HG03342 (cell line): ENCODE results near the gene MAPK13.
"Not testable (repeated sequence)": the region's sequence is repeated elsewhere in the genome, so short reads cannot be mapped to it uniquely, and the experiment has no call there.

ENCODE experiments used
- ATAC-seq: cut with Tn5 transposase; IDR thresholded peaks from one replicate; pipeline ENCODE4 v1.9.1; 2021; ENCODE audit warnings: mild to moderate bottlenecking, moderate library complexity; ENCODE audit not compliant: unreplicated experiment

MAPK13 gene

DNA sequence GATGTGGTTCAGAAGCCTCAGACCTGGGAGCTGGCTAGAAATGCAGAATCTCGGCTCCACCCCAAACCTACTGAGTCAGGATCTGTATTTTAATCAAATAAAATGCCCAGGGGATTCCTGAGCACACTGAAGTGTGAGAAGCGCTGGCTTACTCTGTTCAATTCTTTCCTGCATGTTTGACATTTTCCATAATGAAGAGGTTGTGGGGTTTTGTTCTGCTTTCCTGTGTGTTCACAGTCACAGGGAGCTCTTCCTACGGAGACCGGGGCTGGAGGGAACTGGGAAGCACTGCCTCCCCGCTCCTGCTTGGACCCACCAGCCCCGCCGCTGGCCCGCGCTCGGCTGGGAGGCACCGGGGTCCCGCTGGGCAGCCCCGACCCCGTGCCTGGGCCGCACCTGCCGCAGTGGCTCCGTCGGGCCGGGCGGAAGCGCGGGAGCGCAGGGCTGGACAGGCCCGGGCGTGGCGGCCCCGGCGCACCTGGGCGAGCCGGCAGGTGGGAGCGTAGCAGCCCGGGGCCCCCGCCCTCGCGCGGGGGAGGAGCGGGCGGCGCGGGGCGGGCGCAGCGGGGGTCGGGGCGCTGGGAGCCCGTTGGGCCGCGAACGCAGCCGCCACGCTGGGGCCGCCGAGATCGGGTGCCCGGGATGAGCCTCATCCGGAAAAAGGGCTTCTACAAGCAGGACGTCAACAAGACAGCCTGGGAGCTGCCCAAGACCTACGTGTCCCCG, at the start of gene MAPK13:
MAPK13 (plus strand) TSS at position 573 of the 726 bp plus-strand sequence; CDS start at position 643, 70 bp downstream.
- ATAC-seq: no peak

DNA sequence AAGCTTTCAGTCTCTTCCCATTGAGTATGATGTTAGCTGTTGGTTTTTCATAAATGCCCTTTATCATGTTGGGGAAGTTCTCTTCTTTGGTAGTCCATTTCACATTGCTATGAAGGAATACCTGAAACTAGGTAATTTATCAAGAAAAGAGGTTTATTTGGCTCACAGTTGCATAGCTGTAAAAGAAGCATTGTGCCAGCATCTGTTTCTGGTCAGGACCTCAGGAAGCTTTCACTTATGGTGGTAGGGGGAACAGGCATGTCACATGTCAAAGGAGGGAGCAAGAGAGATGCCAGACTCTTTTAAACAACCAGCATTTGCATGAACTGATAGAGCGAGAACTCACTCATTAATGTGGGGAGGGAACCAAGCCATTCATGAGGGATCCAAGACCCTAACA, 48.0 kb upstream of the MAPK13 start:
- ATAC-seq: no peak

DNA sequence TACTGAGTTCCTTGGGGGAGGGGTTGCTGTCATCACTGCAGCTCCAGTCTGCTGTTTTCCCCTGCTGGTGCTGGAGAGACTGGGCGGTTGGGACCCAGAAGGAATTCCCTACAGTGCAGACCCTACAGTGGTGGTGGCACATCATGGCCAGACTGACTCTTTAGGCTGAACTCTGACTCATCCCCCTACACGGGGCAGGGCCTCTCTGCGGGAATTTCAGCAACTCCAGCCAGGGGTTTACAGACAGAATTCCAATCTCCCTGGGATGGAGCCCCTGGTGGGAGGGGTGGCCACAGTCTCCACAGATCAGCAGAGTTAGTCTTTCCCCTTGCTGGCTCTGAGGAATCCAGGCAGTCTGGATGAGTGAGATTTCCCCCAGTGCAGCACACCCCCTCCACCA, 46.9 kb upstream of the MAPK13 start:
- no peak for ATAC-seq

DNA sequence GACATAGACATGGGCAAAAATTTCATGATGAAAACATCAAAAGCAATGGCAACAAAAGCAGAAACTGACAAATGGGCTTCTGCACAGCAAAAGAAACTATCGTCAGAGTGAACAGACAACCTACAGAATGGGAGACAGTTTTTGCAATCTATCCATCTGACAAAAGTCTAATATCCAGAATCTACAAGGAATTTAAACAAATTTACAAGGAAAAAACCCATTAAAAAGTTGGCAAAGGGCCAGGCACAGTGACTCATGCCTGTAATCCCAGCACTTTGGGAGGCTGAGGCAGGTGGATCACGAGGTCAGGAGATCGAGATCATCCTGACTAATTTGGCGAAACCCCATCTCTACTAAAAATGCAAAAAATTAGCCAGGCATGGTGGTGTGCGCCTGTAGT, 42.1 kb upstream of the MAPK13 start:
- not testable (repeated sequence) for ATAC-seq

DNA sequence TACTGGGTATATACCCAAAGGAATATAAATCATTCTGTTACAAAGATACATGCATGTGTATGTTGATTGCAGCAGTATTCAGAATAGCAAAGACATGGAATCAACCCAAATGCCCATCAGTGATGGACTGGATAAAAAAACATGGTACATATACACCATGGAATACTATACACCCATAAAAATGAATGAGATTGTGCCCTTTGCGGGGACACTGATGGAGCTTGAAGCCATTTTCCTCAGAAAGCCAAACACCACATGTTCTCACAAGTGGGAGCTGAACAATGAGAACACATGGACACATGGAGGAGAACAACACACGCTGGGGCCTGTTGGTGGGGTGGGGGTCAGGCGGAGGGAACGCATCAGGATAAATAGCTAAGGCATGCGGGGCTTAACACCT, 41.3 kb upstream of the MAPK13 start:
- no peak for ATAC-seq

DNA sequence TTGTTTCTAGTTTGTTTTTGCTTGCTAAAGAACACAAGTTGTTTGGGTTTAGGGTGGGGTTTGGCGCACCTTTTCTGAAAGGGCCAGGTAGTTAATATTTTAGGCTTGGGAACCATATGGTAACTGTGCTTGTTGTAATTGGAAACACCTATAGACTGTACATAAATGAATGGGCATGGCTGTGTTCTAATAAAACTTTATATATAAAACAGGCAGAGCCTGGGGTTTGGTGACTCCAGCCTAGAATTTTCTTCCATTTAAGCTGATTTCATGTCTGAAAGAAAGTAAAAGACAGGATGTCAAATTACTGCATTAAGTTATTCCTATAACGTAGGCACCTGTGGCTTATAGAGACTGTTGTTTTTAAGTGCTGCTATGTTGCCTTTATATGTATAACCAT, 36.1 kb upstream of the MAPK13 start:
- ATAC-seq: no peak

- peak; percentile 74 for ATAC-seq
These were observed 35.4 kb upstream of the MAPK13 start for GRCh38 chr6:36094753-36095496.

DNA sequence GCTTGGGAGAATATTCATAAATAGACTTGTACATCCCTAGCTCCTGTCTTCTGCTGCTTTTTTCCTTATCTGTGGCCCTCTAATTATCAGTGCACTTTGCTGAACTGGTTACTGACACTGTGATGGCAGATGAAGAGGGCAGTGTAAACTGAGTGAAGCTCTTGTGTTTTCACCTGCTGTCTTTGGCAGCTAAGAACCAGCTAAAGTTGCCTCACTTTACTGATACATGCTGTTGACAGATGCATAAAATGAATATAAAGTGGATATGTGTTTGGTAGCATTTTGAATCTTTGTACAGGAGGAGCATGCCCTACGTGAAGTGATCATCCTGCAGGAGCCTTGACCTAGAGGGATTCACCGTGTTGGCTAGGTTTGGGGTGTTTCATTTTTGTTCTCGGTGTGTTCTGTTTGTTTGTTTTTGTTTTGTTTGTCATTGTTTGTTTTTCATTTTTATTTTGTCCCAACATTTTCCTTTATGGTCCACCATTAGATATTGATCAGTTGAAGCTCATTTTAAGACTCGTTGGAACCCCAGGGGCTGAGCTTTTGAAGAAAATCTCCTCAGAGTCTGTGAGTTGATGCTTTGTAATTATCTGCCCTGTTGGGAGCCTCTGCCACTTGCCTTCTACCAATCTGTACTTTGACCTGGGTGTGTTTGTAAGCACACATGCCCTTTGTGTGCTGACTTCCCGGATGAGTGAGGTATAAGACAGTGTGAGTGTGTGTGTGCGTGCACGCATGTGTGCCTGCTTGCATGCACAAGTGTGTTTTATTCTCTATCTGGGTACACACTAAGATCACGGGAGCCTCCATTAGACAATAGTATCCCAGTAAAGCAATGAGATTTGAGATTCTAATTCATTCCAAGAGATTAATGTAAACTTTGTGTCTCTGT, 34.6 kb upstream of the MAPK13 start:
- peak; percentile 13 for ATAC-seq

- no peak for ATAC-seq
These were observed 31.9 kb upstream of the MAPK13 start for GRCh38 chr6:36098253-36098919.

DNA sequence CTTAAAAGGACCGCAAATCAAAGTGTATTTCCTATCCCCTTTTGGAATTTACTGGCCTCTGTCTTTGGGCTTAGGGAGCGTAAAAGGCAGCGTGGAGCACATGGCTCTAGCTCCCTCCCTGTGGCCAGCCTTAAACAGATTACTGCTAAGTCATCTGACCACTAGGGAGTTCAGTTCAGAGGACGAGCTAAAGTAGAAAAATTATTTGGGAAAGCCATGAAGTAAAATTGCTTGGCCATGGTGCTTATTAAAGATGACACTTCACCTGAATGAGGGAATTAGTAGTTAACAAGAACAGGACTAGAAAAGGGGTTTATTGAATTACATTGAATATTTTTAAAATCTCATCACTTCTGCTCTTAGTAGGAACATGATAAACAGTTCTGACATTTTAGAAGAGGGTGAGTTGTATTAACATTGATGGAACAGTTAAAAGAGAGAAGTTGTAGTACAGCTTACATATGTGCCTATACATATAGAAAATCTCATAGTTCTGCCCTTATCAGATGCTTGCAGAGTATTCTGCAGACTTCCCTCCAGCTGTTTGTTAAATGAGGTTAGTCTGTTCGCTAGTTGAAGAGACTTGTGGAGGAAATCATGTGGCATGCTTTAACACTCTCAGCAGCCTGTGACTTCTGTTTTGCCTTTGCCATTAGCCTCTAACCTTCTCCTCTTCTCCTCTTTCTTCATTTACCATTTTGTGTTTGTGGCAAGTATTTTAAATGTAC, 31.2 kb upstream of the MAPK13 start:
- no peak for ATAC-seq

DNA sequence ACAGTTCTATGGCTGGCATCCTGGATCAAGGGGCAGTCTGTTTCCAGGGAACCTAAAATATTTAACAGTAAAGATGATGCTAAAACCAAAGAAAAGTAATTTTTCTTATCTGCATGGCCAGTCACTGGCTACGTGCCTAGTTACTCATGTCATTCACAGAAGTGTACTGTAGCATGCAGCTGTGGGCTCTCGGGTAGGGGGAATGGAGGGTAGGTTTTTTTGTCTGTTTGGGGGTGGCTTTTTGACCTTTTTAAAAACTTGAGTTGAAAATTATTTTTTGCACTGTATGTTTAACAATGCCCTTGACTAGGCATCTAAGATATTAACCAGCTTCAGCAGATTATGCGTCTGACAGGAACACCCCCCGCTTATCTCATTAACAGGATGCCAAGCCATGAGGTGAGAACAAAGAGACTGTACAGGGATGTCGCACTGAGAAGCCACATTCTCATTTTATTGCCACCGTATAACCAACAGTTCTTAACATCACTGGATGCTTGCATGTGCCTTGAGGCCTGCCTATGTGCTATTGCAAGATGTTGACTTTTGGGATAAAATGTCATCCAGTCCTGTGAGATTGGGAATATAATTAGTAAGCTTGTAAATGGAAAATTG, 30.3 kb upstream of the MAPK13 start:
- ATAC-seq: no peak

DNA sequence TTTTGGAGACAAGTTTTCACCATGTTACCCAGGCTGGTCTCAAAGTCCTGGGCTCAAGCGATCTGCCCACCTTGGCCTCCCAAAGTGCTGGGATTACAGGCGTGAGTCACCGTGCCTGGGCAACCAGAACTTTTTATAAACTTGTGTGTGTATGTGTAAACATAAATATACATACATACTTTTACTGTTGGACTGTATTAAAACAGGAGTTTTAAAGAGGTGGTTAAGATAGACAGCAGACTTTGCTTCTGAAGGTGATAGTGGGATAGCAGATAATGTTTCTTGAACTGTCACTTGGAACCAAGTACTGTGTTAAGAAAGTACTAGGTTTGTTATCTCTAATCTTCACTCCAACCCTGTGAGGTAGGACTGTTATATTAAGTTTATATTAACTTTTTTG, 28.6 kb upstream of the MAPK13 start:
- ATAC-seq: no peak

- ATAC-seq: no peak
These were observed 27.5 kb upstream of the MAPK13 start for GRCh38 chr6:36102853-36103252.

GRCh38 chr6:36104836-36105235, 25.5 kb upstream of the MAPK13 start:
- ATAC-seq: no peak

- no peak for ATAC-seq
These were observed 21.2 kb upstream of the MAPK13 start for GRCh38 chr6:36109092-36109491.

- ATAC-seq: no peak
These were observed 20.3 kb upstream of the MAPK13 start for GRCh38 chr6:36110050-36110449.

DNA sequence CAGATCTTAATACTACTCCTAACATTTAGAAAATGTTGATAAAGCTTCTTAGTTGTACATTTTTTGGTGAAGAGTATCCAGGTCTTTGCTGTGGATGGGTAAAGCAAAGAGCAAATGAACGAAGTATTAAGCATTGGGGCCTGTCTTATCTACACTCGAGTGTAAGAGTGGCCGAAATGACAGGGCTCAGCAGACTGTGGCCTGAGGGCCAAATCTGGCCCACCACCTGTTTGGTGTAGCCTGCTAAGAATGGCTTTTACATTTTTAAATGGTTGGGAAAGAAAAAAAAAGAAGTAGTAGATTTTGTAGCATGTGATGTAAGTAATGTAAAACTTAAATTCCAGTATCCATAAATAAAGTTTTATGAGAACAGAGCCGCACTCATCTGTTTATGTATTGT, 19.4 kb upstream of the MAPK13 start:
- no peak for ATAC-seq

DNA sequence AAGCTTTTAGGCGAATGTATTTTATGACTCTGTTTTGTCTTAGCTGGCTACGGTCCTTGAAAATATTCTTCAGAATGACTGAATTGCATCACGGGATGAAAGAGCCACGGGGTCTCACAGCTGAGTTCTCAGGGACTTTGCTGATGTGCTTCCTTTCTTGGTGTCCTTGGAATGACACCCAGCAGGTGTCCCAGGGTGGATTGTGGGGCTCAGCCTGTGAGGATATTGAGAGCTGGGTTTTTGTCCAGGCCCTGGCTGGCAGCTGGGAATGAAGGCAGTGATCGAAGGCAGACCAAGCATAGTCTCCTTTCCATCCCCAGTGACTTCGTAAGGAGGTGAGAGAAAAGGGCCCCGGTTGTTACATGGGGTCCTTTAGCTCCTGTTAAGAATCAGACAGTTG, 18.8 kb upstream of the MAPK13 start:
- ATAC-seq: no peak

DNA sequence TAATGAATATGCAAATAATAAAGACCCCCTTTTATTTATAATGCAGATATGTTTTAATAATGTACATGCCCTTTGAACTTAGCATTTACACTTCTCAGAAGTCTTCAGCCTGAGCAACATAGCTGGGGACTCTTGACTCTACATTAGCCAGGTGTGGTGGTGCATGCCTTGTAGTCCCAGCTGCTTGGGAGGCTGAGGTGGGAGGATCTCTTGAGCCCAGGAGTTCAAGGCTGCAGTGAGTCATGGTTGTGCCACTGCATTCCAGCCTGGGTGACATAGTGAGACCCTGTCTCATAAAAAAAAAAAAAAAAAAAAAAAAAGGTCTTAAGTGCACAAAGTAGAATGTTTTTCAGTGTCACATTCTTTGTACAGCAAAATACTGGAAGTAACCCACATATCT, 17.3 kb upstream of the MAPK13 start:
- no peak for ATAC-seq

- ATAC-seq: no peak
These were observed 16.6 kb upstream of the MAPK13 start for GRCh38 chr6:36113703-36114102.
